ENCODE measurements around the gene MGMT.

MGMT gene

GRCh38 chr10:129497013-129497412 is 30.0 kb downstream of the MGMT start:
- DNase-seq: no peak

- no peak for DNase-seq
Measured at GRCh38 chr10:129498680-129499079, 31.6 kb downstream of the MGMT start.

- DNase-seq: no peak
Measured at GRCh38 chr10:129500617-129501339, 33.7 kb downstream of the MGMT start.

- no peak for DNase-seq
Measured at GRCh38 chr10:129501652-129502436, 34.8 kb downstream of the MGMT start.

GRCh38 chr10:129502448-129502847 is 35.4 kb downstream of the MGMT start:
- DNase-seq: no peak

GRCh38 chr10:129505500-129506075 is 38.5 kb downstream of the MGMT start:
- no peak for DNase-seq

GRCh38 chr10:129506101-129506797 is 39.2 kb downstream of the MGMT start:
- no peak for DNase-seq

GRCh38 chr10:129507216-129507889 is 40.3 kb downstream of the MGMT start:
- DNase-seq: no peak

GRCh38 chr10:129509155-129509554 is 42.1 kb downstream of the MGMT start:
- DNase-seq: no peak

- no peak for DNase-seq
Measured at GRCh38 chr10:129509835-129510234, 42.8 kb downstream of the MGMT start.

- DNase-seq: no peak
Measured at GRCh38 chr10:129511086-129511485, 44.0 kb downstream of the MGMT start.

GRCh38 chr10:129511758-129512157 is 44.7 kb downstream of the MGMT start:
- DNase-seq: no peak

- no peak for DNase-seq
Measured at GRCh38 chr10:129513312-129513711, 46.3 kb downstream of the MGMT start.

GRCh38 chr10:129514568-129515451 is 47.8 kb downstream of the MGMT start:
- no peak for DNase-seq

GRCh38 chr10:129516846-129517679 is 50.0 kb downstream of the MGMT start:
- DNase-seq: no peak

GRCh38 chr10:129517680-129518057 is 50.6 kb downstream of the MGMT start:
- no peak for DNase-seq

GRCh38 chr10:129518793-129519192 is 51.8 kb downstream of the MGMT start:
- no peak for DNase-seq

- no peak for DNase-seq
Measured at GRCh38 chr10:129520440-129521080, 53.5 kb downstream of the MGMT start.

GRCh38 chr10:129521161-129522025 is 54.4 kb downstream of the MGMT start:
- DNase-seq: no peak
